Measurements from ENCODE around the gene CHI3L1.

CHI3L1 gene

GRCh38 chr1:203149188-203149840 lies 37.2 kb downstream of the CHI3L1 start:
- no peak for DNase-seq

- DNase-seq = no peak
Observed at GRCh38 chr1:203148579-203148978, 37.9 kb downstream of the CHI3L1 start.

GRCh38 chr1:203148127-203148526 lies 38.4 kb downstream of the CHI3L1 start:
- no peak for DNase-seq

GRCh38 chr1:203147376-203147775 lies 39.1 kb downstream of the CHI3L1 start:
- DNase-seq = no peak

GRCh38 chr1:203146537-203146936 lies 40.0 kb downstream of the CHI3L1 start:
- DNase-seq = no peak

- no peak for DNase-seq
Observed at GRCh38 chr1:203146042-203146369, 40.5 kb downstream of the CHI3L1 start.

GRCh38 chr1:203145321-203146041 lies 41.0 kb downstream of the CHI3L1 start:
- no peak for DNase-seq

GRCh38 chr1:203144661-203145060 lies 41.8 kb downstream of the CHI3L1 start:
- no peak for DNase-seq

GRCh38 chr1:203143641-203144040 lies 42.9 kb downstream of the CHI3L1 start:
- DNase-seq = no peak

- no peak for DNase-seq
Observed at GRCh38 chr1:203142684-203143408, 43.7 kb downstream of the CHI3L1 start.

GRCh38 chr1:203142124-203142523 lies 44.4 kb downstream of the CHI3L1 start:
- no peak for DNase-seq

- no peak for DNase-seq
Observed at GRCh38 chr1:203140743-203141520, 45.6 kb downstream of the CHI3L1 start.

GRCh38 chr1:203139976-203140475 lies 46.5 kb downstream of the CHI3L1 start:
- DNase-seq = no peak

- no peak for DNase-seq
Observed at GRCh38 chr1:203138066-203138465, 48.4 kb downstream of the CHI3L1 start.

- no peak for DNase-seq
Observed at GRCh38 chr1:203137324-203137723, 49.2 kb downstream of the CHI3L1 start.

- DNase-seq = no peak
Observed at GRCh38 chr1:203136409-203137042, 50.0 kb downstream of the CHI3L1 start.

GRCh38 chr1:203135636-203136305 lies 50.7 kb downstream of the CHI3L1 start:
- DNase-seq = no peak

- DNase-seq = no peak
Observed at GRCh38 chr1:203133970-203134725, 52.4 kb downstream of the CHI3L1 start.

GRCh38 chr1:203131548-203132200 lies 54.8 kb downstream of the CHI3L1 start:
- no peak for DNase-seq

GRCh38 chr1:203130358-203130985 lies 56.0 kb downstream of the CHI3L1 start:
- no peak for DNase-seq

Data from T-helper 9 cell (primary cell).